Measurements from ENCODE around the gene CBLN1. TPM values are rescaled to one million over a fixed set of nuclear protein-coding genes. Genes with fewer than 3 reads are reported as not detected.

The CBLN1 gene
- total RNA-seq, 1 experiment from 2014 or later: not detected

DNA sequence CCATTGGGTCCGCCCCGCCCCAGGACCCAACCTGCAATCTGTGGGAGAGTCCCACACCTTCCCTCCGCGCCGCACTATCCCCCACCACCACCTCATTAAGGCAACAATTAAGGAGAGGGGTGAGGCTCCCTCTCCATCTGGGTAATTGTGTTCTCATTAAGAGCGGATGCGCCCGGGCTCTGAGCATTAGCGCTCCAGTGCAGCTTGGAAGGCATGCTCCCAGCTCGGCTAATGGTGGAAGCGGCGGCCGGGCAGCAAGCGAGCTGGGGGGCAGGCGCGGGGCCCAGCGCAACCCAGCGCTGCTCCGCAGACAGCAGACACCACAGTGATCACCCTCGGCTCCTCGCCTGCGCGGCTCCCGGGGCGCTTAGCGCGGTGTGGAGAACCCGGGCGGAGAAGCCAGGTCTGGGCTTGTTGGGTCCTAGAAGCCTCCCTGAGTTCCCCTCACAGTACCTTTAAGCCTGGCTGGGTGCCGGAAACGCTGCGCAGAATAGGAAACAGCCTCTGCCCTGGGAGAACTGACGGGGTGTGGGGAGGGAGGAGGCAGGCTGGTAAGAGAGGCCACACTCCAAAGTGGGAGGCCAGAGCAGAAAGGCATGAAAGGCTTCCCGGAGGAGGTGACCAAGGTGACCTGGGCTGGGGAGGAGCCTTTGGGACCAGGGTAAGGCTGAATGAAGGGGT lies 6.4 kb downstream of the CBLN1 start:
- CTCF ChIA-PET: no interaction called here
- H3K4me3 Mint-ChIP-seq (ENCODE audit: unreplicated experiment): no peak overlapping the region
- intact Hi-C loops (cut with micrococcal nuclease): no loop called here
- POLR2A ChIA-PET: no interaction called here
- no TSS peak for BruUV-seq (replicated peaks)
- no peaks in the 10 kb centered on the region for H3K4me1 Mint-ChIP-seq (ENCODE audit: insufficient read depth, unreplicated experiment)
- H3K27me3 Mint-ChIP-seq (ENCODE audit: insufficient read depth, unreplicated experiment): no peaks in the 10 kb centered on the region
- no peaks in the 10 kb centered on the region for H3K36me3 Mint-ChIP-seq (ENCODE audit: insufficient read depth, unreplicated experiment)
- peaks cover 8% of the 10 kb centered on the region for H3K9me3 Mint-ChIP-seq (ENCODE audit: unreplicated experiment)
- H3K27ac Mint-ChIP-seq (ENCODE audit: low read depth, unreplicated experiment): no peak overlapping the region
- TF ChIP-seq, protein P1, sequence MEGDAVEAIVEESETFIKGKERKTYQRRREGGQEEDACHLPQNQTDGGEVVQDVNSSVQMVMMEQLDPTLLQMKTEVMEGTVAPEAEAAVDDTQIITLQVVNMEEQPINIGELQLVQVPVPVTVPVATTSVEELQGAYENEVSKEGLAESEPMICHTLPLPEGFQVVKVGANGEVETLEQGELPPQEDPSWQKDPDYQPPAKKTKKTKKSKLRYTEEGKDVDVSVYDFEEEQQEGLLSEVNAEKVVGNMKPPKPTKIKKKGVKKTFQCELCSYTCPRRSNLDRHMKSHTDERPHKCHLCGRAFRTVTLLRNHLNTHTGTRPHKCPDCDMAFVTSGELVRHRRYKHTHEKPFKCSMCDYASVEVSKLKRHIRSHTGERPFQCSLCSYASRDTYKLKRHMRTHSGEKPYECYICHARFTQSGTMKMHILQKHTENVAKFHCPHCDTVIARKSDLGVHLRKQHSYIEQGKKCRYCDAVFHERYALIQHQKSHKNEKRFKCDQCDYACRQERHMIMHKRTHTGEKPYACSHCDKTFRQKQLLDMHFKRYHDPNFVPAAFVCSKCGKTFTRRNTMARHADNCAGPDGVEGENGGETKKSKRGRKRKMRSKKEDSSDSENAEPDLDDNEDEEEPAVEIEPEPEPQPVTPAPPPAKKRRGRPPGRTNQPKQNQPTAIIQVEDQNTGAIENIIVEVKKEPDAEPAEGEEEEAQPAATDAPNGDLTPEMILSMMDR (IDR thresholded peaks at IDR 0.05; ENCODE audit: unreplicated experiment): no peak
- no peak for DNase-seq (ENCODE audit: unreplicated experiment)

DNA sequence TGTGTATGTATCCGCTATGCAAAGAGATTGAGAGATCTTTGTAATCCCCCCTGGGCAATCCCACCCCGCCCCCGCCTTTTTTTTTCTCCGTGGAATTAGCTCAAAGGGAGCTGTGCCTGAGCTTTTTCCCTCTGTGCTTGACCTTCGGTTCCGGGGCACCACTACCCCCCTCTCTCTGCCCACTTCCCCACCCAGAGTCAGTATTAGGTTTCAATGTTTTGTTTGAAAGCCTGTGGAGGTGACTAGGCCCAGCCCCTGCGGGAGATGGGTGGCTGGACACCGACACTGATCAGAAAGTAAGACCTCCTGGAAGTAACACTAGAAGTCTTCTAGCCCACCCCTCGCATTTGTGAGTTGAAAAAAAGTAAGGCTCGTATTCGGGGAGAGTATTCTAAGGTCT lies 7.0 kb downstream of the CBLN1 start:
- no TSS peak for BruUV-seq (replicated peaks)
- Mint-ChIP-seq H3K36me3 (ENCODE audit: insufficient read depth, unreplicated experiment) (no peaks in the 10 kb centered on the region), H3K4me1 (ENCODE audit: insufficient read depth, unreplicated experiment) (no peaks in the 10 kb centered on the region), H3K27me3 (ENCODE audit: insufficient read depth, unreplicated experiment) (no peaks in the 10 kb centered on the region), H3K27ac (ENCODE audit: low read depth, unreplicated experiment) (no peak overlapping the region), H3K9me3 (ENCODE audit: unreplicated experiment) (peaks cover 8% of the 10 kb centered on the region), H3K4me3 (ENCODE audit: unreplicated experiment) (no peak overlapping the region)
- intact Hi-C loops (cut with micrococcal nuclease): no loop called here
- no peak for DNase-seq (ENCODE audit: unreplicated experiment)
- ChIA-PET POLR2A (no interaction called here), CTCF (no interaction called here)
- TF ChIP-seq, protein P1 (IDR thresholded peaks at IDR 0.05; ENCODE audit: unreplicated experiment): no peak

DNA sequence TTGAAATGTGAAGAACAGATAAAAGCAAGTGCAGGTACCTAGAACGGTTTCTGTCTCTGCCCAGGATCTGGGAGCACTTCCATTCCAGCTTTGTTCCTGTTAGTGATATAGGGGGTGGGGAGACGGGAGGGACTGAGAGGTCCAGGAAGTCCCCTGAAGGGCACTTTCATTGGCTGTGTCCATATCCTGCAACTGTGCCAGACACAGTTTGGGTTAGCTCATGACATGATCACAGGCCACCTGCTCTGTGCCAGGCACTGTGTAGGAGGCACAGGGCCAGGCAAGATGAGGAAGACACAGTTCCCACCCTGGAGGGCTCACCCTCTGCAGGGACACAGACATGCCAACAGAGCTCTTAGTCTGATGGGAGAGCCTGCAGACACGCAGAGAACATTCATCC lies 7.9 kb downstream of the CBLN1 start:
- DNase-seq (ENCODE audit: unreplicated experiment): no peak
- no peaks in the 10 kb centered on the region for H3K27me3 Mint-ChIP-seq (ENCODE audit: insufficient read depth, unreplicated experiment)
- BruUV-seq (replicated peaks): no TSS peak

DNA sequence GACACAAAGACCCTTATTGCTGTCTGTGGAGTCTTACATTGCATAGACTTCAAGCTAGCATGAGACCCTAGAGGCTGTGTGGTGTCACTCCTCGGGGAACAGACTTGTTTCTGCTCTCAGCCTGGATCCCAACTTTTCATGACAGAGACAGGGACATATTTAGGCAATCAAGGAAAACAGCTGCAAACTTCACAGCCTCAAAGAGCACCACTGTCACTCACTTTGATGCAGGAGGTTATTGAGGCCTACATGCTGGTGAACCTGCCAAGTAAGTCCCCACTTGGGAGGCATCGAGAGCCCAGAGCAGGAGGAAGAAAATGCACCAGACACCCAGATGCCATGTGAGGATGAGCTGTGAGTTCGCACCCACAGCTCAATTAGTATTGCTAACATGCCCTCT lies 10.3 kb downstream of the CBLN1 start:
- ChIA-PET CTCF (interaction anchor here (0.6 to 0.8 kb wide), 2 partner anchors 12 to 79 kb away, joined by 3 to 4 read pairs; no protein-coding TSS in a partner anchor), POLR2A (no interaction called here)
- BruUV-seq (replicated peaks): no TSS peak
- H3K4me3 Mint-ChIP-seq (ENCODE audit: unreplicated experiment): no peak overlapping the region
- no peak for DNase-seq (ENCODE audit: unreplicated experiment)
- TF ChIP-seq, protein P1 (IDR thresholded peaks at IDR 0.05; ENCODE audit: unreplicated experiment): no peak
- H3K36me3 Mint-ChIP-seq (ENCODE audit: insufficient read depth, unreplicated experiment): no peaks in the 10 kb centered on the region
- H3K27ac Mint-ChIP-seq (ENCODE audit: low read depth, unreplicated experiment): no peak overlapping the region
- no peaks in the 10 kb centered on the region for H3K4me1 Mint-ChIP-seq (ENCODE audit: insufficient read depth, unreplicated experiment)
- no peaks in the 10 kb centered on the region for H3K27me3 Mint-ChIP-seq (ENCODE audit: insufficient read depth, unreplicated experiment)
- intact Hi-C loops (cut with micrococcal nuclease): no loop called here
- H3K9me3 Mint-ChIP-seq (ENCODE audit: unreplicated experiment): no peaks in the 10 kb centered on the region

More for the DNA sequence above, 7.9 kb downstream of the CBLN1 start:
- ChIA-PET POLR2A (no interaction called here), CTCF (no interaction called here)
- Mint-ChIP-seq H3K27ac (ENCODE audit: low read depth, unreplicated experiment) (no peak overlapping the region), H3K4me3 (ENCODE audit: unreplicated experiment) (no peak overlapping the region), H3K9me3 (ENCODE audit: unreplicated experiment) (peaks cover 7% of the 10 kb centered on the region), H3K4me1 (ENCODE audit: insufficient read depth, unreplicated experiment) (no peaks in the 10 kb centered on the region), H3K36me3 (ENCODE audit: insufficient read depth, unreplicated experiment) (no peaks in the 10 kb centered on the region)
- intact Hi-C loops (cut with micrococcal nuclease): no loop called here
- TF ChIP-seq, protein P1 (IDR thresholded peaks at IDR 0.05; ENCODE audit: unreplicated experiment): no peak
